ENCODE data around the gene SPRYD3.
"Not testable (repeated sequence)": the region's sequence is repeated elsewhere in the genome, so short reads cannot be mapped to it uniquely, and the experiment has no call there.

The SPRYD3 gene

DNA sequence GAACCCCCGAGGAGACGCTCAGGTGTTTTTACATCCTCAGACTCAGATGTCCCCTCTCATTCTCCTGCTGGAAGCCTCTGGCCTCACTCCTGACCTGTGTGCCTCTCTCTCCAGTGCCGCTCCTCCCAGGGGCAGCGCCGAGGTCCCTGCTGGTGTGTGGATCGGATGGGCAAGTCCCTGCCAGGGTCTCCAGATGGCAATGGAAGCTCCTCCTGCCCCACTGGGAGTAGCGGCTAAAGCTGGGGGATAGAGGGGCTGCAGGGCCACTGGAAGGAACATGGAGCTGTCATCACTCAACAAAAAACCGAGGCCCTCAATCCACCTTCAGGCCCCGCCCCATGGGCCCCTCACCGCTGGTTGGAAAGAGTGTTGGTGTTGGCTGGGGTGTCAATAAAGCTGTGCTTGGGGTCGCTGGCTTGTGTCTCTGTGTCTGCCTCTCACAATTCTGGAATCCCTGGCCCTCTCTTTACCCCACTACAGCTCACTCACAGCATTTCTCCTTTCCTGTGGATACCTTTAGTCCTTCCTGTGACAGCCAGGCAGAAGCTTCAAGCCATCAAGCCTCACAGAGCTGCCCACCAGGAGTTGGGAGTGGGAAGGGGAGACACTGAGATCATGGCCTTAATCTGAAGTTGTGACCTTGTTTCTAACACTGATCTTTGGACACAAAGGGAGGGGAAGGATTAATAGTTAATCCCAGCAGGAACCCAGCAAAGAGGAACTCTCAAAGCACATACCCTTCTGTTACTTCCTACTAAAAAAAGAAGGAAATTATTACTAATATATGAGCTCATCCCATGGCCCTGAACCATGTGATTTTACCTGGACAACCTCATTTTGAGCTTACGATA lies 23.0 kb upstream of the SPRYD3 start:
- no peak for DNase-seq

DNA sequence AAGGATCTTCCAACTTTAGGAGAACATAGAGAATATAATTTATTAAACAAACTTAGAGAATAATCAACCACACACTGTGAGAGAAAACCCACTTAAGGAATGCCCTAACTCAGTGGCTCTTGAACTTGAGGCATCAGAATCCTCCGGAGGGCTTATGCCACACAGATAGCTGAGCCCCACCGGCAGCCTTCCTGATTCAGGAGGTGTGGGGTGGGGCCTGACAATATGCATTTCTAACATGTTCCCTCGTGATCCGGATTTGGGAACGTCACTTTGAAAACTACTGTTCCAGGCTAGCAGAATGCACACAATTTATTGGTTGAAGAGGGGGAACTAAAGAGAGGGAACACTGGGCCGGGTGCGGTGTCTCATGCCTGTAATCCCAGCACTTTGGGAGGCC lies 22.1 kb upstream of the SPRYD3 start:
- DNase-seq: no peak

DNA sequence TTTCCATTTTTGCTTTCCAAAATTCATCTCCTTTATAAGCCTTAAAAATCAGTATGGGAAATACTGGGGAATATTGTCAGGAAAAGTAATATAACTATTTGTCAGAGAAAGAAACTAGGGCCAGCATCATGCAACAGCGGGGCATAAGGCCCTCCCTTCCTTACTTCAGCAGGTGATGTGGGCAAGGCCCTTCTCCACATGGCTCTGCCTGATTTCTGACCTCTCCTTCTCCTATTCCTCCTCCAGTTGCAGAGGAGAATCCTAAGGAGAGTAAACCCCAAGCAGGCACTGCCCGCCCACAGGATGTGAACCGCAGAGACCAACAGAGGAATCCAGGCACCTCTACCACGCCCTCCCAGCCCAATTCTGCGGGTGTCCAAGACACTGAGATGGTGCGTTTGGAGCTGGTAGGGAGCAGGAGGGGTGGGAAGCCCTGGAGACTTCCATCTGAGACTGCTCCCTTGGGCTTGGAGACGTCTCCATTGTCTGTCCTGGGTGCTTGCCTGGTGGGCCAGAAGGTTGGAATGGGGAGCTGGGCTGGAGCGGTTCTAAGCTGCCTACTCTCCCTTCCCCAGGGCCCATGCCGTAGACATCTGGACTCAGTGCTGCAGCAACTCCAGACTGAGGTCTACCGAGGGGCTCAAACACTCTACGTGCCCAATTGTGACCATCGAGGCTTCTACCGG lies 21.4 kb upstream of the SPRYD3 start:
- DNase-seq: no peak

DNA sequence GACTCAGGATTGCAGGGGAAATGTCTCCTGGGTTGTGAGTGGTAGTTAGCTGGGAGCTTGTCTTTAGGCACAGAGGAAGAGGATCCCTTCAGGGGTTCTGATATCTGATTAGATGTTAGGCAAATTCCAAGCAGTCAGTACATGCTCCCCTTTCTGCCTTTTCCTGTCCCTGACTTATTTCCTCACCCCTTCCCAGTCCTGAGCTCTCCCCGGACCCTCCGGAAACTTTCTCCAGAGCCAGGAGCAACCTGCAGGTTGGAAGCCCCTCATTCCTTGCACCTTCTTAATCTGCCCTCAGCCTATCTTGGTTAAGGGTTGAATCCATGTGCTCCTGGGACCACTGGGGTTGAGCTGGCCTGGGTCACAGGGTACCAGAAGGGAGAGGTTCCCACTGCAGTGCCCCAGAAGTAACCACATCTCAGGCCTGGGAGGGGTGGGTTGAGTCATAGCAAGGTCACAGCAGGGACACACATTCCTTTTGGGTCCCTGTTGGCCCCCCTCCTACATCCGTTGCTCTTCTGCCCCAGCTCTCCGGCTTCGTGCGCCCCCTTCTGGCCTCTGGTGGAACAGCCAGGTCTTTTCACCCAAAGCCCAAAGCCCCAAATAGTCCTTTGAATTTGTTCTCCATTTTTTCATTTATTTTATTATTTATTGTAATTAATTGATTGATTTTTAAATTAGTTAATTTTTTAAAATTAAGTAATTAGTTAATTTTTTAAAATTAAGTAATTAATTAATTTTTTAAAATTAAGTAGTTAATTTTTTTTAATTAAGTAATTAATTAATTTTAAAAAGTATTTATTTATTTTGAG lies 20.1 kb upstream of the SPRYD3 start:
- peak; percentile 84 for DNase-seq

DNA sequence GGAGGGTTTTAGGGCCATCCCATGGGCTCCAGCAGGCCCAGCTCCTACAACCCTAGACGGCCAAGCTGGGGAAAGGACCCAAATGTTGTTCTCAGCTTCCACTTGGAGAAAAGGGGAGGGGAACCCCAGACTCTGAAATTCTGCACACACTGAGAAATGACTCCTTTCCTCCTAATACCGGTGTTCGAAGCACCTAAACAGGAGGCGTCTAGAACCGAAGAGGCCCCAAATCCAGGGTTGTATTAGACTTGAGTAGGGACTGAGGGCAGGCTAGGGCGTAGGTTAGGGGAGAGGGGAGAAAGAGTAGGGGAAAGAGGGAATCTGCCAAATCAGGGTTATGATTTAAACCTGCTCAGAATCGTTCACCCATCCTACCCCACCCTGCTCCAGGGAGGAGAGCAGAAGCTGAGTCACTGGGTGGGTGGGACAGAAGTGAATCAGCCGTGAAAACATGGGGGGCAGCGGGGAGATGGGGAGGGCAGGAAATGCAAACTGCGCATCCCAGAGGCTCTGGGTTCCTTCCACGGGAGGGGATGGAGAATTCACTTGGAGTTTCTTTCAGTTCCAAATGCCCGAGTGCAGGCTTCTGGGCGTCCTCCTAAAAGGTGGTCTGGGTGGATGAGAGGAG lies 19.3 kb upstream of the SPRYD3 start:
- DNase-seq: peak; percentile 11

DNA sequence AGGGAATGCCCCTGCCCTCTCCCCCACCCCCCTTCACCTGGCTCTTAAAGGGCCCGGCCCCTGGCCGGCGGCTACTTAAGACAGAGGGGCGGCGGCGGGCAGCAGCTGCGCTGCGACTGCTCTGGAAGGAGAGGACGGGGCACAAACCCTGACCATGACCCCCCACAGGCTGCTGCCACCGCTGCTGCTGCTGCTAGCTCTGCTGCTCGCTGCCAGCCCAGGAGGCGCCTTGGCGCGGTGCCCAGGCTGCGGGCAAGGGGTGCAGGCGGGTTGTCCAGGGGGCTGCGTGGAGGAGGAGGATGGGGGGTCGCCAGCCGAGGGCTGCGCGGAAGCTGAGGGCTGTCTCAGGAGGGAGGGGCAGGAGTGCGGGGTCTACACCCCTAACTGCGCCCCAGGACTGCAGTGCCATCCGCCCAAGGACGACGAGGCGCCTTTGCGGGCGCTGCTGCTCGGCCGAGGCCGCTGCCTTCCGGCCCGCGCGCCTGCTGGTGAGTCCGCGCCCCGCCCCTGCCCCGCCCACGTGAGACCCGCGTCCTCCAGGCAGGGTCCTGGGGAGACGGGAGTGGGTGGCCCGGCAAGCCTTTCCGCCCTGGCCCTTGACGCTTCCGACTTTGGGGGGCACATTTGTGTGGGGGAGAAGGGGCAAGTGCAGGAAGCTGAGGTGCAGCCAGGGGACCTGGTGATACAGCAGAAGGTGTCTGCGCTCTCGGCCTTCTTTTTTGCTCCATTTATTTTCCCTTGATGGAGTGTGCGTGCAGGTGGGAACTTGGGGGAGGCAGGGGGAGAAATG lies 18.6 kb upstream of the SPRYD3 start, which contains the start of gene IGFBP6:
TSS of gene IGFBP6 (plus strand) at position 104 of the 790 bp plus-strand sequence. CDS start at position 155, 51 bp downstream.
- peak; percentile 35 for DNase-seq

DNA sequence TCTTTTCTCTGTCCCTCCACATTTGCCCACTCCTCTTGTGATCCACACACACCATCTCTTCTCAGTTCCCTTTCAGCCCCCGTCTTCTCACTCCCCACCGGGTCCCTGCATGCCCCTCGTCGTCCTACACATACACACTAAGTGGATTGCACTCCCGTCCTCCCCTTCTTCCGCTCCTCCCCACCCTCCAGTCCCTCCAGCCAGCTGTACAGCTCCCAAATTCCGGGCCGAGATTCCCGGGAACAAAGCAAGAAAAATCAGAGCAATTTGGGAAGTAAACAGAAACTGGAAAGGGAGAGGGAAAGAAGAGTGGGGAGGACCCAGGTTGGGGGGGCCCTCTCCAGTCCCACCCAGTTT lies 18.0 kb upstream of the SPRYD3 start:
- no peak for DNase-seq

DNA sequence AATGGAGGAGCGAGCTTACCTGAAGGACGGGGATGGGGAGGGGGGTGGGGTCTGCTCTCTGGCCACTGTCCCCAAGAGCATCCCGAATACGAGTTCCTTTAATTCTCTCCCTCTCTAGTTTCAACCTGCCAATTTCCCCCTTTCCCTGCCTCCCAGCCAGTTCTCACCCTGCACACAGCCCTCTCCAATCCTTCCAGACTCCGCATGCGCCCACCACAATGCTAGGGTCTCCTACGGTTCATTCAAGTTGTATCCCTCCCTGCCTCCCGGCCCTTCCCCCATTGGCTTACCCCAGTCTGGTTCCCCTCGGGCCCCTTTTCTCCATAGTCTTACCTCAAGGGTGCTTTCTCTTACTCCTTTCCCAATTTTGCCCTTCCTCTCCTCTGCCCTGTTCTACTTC lies 17.6 kb upstream of the SPRYD3 start:
- DNase-seq: no peak

DNA sequence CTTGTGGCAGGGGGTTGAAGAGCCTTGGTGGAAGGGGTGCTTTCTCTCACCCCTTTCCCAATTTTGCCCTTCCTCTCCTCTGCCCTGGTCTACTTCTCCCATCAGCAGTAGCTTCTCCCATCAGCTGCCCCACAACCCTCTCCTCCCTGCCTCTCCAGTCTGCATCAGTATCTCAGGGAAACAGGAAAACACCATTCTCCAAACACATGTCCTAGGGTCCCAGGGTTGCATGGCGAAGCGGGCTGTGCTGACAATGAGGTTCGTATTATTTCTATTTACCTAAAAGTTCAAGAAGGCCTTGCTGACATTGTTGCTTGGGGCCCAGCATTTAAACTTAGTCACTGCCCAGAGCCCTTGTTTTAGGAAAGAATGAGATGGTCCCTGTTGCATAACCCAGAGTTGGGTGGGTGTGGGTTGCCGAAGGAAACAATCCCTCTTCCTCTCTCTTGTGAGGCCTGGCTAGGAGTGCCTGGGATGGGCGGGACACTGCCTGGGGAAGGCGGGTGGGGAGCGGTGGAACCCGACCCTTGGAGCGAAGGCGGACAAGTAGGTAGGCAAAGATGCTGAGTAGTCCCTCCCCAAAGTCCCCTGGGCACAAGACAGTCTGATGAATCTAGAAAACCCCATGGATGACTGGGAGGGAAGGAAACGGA lies 17.0 kb upstream of the SPRYD3 start:
- DNase-seq: no peak

DNA sequence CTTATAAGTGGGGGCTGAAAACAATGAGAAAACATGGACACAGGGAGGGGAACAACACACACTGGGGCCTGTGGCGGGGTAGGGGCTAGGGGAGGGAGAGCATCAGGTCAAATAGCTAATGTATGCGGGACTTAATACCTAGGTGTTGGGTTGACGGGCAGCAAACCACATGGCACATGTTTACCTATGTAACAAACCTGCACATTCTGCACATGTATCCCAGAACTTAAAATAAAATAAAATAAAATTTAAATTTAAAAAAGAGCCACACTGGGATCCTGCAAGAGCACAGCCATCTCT lies 16.4 kb upstream of the SPRYD3 start:
- not testable (repeated sequence) for DNase-seq

DNA sequence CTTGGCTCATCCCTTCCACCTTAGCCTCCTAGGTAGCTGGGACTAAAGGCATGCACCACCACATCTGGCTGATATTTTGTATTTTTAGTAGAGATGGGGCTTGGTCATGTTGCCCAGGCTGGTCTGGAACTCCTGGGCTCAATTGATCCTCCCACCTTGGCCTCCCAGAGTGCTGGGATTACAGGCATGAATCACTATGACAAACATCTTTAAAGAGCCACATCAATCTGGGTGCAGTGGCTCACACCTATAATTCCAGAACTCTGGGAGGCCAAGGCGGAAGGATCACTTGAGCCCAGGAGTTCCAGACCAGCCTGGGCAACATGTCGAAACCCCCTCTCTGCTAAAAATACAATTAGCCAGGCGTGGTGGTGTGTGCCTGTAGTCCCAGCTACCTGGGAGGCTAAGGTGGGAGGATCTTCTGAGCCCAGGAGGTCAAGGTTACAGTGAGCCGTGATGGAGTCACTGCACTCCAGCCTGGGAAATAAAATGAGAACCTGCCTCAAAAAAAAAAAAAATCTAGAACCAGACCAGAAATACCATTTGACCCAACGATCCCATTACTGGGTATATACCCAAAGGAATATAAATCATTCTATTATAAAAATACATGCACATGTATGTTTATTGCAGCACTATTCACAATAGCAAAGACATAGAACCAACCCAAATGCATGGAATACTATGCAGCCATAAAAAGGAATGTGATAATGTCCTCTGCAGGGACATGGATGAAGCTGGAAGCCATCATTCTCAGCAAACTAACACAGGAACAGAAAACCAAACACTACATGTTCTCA lies 15.8 kb upstream of the SPRYD3 start:
- not testable (repeated sequence) for DNase-seq

DNA sequence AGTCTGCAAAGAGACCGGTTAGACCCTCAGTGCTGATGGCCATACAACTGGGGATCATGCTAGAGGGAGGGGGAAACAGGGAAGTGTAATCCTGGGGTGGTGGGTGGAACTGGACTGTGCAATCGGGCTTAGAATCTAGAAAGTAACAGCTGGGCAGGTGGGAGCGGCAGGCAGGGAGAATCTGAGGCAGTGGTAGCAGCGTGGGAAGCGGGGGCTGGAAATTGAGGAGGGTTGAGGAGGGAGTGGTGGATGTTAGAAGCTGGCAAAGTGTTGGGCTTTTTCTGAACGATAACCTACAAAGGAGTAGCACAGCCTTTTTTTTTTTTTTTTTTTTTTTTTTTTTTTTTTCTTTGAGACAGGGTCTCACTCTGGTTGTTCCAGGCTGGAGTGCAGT lies 15.2 kb upstream of the SPRYD3 start:
- no peak for DNase-seq

DNA sequence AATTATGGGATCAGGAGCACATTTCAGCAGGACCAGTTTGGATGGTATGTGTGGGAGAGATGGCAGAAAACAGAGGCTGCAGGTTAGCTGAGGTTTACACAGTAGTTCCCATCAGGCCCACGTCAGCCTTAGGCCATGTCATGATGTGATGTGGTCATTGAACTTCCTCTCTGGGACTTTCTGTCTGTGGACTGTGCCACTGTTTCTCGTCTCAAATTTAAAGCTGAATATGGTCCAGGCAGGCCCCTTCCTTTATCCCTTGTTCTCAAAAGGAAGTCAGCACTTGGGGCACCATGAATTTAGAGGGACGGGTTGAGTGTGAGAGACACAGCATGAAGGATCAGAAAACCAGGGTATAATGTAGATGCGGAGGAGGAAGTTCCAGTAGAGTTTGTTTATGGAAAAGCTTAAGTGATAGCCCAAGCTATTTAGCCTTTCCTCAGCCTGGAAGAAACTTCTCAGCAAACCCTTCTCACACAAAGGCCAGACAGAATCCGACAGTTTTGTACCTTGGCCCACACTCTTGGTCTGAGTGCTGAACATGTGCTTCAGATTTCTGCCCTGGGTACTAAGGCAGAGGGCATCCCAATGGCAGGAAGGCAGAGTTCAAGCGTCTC lies 14.7 kb upstream of the SPRYD3 start:
- DNase-seq: no peak

DNA sequence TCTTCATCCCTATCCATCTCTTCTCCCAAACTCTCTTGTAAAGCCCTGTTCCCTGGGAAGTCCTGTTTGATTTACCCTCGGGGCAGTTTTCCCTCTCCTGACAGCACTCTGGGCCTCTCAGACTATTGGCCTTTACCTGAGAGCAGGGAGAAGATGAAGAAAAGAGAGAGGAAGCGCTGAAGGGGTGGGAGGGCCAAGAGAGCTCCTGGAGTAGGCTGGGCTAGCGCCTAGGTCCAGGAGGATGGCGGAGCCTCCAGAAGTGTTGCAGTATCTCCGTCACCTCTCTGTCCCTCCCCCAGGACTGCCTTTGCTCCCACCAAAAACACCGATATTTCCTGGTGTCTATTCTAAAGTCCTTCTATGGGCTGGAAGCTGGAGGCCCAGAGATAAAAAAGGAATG lies 12.6 kb upstream of the SPRYD3 start:
- no peak for DNase-seq

DNA sequence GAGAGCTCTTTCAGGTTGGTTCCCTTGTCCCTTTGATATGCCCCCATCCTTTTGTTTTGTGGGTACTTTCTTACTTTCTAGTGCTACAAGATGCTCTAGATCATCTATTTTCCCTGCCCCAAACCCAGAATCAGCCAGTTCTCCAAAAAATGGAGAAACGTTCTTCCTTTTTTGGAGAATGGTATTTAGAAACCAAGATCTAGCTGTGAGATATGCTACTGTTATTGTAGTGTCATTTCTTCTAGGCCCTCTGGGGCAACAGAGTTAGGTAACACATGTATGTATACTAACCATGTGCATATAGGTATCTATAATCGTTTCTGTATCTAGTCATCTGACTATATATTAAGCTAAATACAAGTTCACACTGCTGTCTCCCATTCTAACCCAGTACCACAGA lies 11.4 kb upstream of the SPRYD3 start:
- DNase-seq: no peak

DNA sequence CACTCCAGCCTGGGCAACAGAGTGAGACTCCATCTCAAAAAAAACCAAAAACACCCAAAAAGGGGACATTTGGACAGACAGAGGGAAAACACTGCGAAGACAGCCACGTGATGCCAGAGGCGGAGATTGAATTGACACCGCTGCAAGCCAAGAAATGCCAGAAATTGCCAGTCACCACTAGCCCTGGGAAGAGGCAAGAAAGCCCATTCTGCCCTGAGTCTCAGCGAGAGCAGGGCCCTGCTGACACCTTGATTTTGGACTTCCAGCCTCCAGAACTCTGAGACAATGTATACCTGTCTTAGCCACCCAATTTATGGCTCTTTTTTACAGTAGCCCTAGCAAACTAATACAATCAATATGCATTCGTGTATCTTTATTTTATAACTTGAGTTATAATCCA lies 10.9 kb upstream of the SPRYD3 start:
- no peak for DNase-seq

DNA sequence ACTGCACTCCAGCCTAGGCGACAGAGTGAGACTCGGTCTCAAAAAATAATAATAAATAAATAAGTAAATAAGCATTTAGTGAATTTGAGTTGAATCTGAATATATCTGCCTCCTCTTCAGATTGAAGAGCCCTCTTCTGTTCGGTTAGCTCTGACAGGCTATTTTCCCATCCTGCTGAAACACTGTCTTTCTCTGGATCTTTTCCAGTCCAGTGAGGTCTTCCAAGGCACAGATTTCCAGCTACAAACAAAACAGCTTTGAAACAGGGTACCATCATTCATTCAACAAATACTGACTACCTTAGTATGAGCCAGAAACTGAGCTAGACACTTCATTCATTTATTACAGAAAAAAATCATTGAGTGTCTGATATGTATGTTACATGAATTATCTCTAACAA lies 7.2 kb upstream of the SPRYD3 start:
- DNase-seq: no peak

DNA sequence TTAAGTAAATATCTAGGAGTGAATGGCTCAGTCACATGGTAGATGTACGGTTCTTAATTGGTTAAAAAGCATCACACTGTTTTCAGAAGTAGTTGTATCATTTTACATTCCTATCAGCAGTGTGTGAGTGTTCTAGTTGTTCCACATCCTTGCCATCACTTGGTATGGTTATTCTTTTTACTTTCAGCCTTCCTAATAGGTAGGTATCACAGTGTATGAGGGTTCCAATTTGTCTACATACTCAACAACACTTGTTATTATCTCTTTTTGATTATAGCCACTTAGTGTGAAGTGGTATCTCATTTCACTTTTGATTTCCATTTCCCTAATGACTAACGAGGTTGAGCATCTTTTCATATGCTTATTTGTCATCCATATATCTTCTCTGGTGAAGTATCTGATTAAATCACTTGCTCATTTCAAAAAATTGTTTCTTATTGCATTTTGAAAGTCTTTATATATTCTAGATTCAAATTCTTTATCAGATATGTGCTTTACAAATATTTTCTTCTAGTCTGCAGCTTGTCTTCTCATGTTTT lies 3.5 kb upstream of the SPRYD3 start:
- DNase-seq: no peak

DNA sequence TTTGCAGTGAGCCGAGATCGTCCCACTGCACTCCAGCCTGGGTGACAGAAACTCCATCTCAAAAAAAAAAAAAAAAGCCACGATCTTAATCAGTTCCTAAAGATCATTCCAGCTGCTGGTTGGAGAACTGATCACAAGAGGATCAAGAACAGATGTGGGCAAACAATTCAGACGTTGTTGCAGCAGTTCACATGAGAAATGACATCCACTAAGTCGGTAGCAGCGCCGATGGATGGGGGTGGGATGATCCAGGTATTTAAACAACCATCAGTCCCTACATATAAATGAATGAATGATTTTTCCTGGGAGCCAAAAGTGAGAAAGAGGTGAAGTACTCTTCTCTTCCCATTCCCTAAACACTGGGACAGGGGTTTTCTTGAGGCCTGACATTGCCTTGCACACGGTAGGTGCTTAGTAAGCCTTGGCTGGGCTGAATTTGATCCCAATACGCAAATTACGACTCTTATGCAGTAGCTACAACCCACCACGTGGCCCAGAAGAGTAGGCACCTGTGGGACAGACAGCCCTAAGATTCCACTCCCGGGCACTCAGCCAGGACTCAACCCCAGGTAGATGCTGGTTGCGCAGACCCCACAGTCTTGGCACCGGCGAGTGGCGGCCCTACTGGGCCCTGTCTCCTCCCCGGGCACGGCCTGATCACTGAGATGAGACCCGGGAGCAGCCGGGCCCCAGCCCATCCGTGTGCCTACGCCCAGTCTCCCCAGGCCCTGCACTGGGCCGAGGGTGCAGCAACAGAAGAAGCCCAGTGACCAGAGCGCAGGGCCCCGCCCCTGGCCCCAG lies 565 bp downstream of the SPRYD3 start:
- peak; percentile 46 for DNase-seq

Data from CD4-positive, alpha-beta T cell treated with Interleukin-4 for 4 hours (primary cell).